HEK293T (cell line): ENCODE measurements around the gene PAFAH2.

Experiments used
- CTCF ChIA-PET: fragments of 350-600 bp; formaldehyde crosslinking; extraction: SDS; loops from one replicate; lab custom pipeline; 2021; ENCODE audit warnings: antibody characterized with exemption, inconsistent platforms; lab: Yijun Ruan, JAX
- POLR2A ChIA-PET: fragments of 350-600 bp; formaldehyde crosslinking; extraction: SDS; loops from one replicate; lab custom pipeline; 2020; ENCODE audit warnings: antibody characterized with exemption, inconsistent platforms; lab: Yijun Ruan, JAX
- DNase-seq: peaks from one replicate; pipeline ENCODE4 v3.0.0; 2012; ENCODE audit warnings: mixed read lengths; ENCODE audit errors: extremely low spot score
- ARNT ChIP-seq: fragments of 450-650 bp; IDR thresholded peaks from 2 replicates; pipeline ENCODE4 v1.6.1; 2017; ENCODE audit warnings: mild to moderate bottlenecking
- BHLHE40 ChIP-seq: fragments of 450-650 bp; IDR thresholded peaks from 2 replicates; pipeline ENCODE4 v1.6.1; 2016; ENCODE audit warnings: mild to moderate bottlenecking, moderate library complexity, borderline replicate concordance
- CTBP1 ChIP-seq: fragments of 450-650 bp; IDR thresholded peaks from 2 replicates; pipeline ENCODE4 v1.6.1; 2016; ENCODE audit warnings: borderline replicate concordance
- ELF4 ChIP-seq: fragments of 450-650 bp; IDR thresholded peaks from 2 replicates; pipeline ENCODE4 v1.6.1; 2017; ENCODE audit warnings: antibody characterized with exemption
- FOXA1 ChIP-seq: fragments of 450-650 bp; IDR thresholded peaks from 2 replicates; pipeline ENCODE4 v1.6.1; 2016; ENCODE audit warnings: mild to moderate bottlenecking
- FOXK2 ChIP-seq: fragments of 450-650 bp; IDR thresholded peaks from 2 replicates; pipeline ENCODE4 v1.6.1; 2016; ENCODE audit warnings: mild to moderate bottlenecking
- FOXM1 ChIP-seq: fragments of 450-650 bp; IDR thresholded peaks from 2 replicates; pipeline ENCODE4 v1.6.1; 2017; ENCODE audit warnings: mild to moderate bottlenecking, borderline replicate concordance
- HDGF ChIP-seq: fragments of 450-650 bp; IDR thresholded peaks from 2 replicates; pipeline ENCODE4 v1.6.1; 2017; ENCODE audit warnings: antibody characterized with exemption, borderline replicate concordance
- L3MBTL2 ChIP-seq: fragments of 450-650 bp; conservative IDR thresholded peaks from 2 replicates; pipeline ENCODE4 v1.6.1; 2016; ENCODE audit warnings: mild to moderate bottlenecking
- LEF1 ChIP-seq: fragments of 450-650 bp; IDR thresholded peaks from 2 replicates; pipeline ENCODE4 v1.6.1; 2017; ENCODE audit warnings: mild to moderate bottlenecking, borderline replicate concordance
- NFRKB ChIP-seq: fragments of 450-650 bp; IDR thresholded peaks from 2 replicates; pipeline ENCODE4 v1.6.1; 2016; ENCODE audit warnings: mild to moderate bottlenecking, moderate library complexity
- SP1 ChIP-seq: fragments of 450-650 bp; IDR thresholded peaks from 2 replicates; pipeline ENCODE4 v1.6.1; 2017
- SUZ12 ChIP-seq: fragments of 450-650 bp; IDR thresholded peaks from 2 replicates; pipeline ENCODE4 v1.6.1; 2016; ENCODE audit warnings: mild to moderate bottlenecking
- TARDBP ChIP-seq: fragments of 450-650 bp; IDR thresholded peaks from 2 replicates; pipeline ENCODE4 v1.6.1; 2016
- ZNF384 ChIP-seq: fragments of 450-650 bp; IDR thresholded peaks from 2 replicates; pipeline ENCODE4 v1.6.1; 2016
- TF ChIP-seq, protein P1 (sequence below): fragments of 450-650 bp; IDR thresholded peaks from 2 replicates; pipeline ENCODE4 v1.6.1; 2016

The PAFAH2 gene

DNA sequence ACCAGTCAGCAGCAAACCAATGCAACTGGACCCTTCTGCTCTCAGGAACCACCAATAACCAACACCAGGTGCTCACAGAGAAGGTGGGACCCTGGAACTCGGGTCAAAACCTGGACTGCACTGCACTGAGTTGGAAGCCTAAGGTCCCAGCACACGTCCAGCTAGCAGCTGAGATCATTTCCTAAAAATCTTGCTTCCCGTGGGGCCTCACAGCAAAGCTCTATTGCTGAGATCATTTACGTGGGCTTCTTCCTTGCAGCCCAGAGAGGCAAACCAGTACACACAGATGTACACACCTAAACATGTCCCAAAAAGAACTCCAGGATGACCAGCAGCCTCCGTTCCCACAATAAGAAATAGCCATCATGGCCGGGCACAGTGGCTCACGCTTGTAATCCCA lies 68.8 kb downstream of the PAFAH2 start:
- CTCF ChIA-PET = no interaction called here

DNA sequence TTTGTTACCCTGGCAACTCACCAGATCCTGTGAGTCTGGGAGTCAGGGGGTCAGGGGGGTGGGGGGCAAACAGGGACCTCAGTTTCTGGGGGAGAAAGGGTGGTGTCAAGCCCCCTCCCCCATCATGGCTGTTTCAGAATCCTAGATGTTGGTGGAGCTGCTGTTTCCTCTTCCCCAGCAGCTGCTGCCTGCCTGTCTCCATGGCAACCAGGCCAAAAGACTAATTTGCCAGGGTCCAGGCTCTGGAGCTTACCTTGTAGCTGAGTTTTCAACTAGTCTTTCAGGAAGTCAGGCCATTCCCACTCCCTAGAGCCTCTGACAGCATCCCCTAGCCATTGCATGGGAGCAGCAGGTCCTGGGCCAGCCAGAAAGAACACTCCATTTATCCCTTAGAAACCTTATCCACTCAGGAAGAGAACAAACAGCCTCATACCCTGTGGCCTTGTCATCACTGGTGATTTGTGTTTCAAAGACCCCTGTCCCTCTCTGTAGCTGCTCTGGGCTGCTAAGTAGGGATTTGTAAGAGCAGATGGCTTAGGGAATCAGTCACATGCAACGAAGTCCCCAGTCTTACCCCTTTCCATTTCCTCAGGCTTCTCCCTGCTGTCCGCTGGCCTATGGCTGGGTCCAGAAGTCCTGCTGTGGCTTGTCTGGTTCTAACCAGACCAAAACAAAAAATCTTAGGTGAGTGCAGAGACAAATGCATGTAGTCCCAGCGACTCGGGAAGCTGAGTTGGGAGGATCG lies 70.2 kb downstream of the PAFAH2 start:
- ChIA-PET POLR2A (interaction anchor here (1.7 kb wide), 1 partner anchor 70 kb away, joined by 3 read pairs; the partner anchor contains the start of gene PAFAH2), CTCF (no interaction called here)
- DNase-seq = no peak
- TF ChIP-seq ARNT (no peak), HDGF (no peak)

More for the DNA sequence above, 68.8 kb downstream of the PAFAH2 start:
- TF ChIP-seq ZNF384 (no peak), BHLHE40 (no peak), SUZ12 (no peak), SP1 (no peak), TARDBP (no peak), FOXK2 (no peak), HDGF (no peak), LEF1 (no peak), ARNT (no peak), ELF4 (no peak), FOXA1 (no peak), CTBP1 (no peak), FOXM1 (no peak), L3MBTL2 (no peak), NFRKB (no peak)
- TF ChIP-seq, protein P1, sequence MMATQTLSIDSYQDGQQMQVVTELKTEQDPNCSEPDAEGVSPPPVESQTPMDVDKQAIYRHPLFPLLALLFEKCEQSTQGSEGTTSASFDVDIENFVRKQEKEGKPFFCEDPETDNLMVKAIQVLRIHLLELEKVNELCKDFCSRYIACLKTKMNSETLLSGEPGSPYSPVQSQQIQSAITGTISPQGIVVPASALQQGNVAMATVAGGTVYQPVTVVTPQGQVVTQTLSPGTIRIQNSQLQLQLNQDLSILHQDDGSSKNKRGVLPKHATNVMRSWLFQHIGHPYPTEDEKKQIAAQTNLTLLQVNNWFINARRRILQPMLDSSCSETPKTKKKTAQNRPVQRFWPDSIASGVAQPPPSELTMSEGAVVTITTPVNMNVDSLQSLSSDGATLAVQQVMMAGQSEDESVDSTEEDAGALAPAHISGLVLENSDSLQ = no peak
- POLR2A ChIA-PET = interaction anchor here (1.7 kb wide), 1 partner anchor 69 kb away, joined by 3 read pairs; the partner anchor contains the start of gene PAFAH2
- no peak for DNase-seq

DNA sequence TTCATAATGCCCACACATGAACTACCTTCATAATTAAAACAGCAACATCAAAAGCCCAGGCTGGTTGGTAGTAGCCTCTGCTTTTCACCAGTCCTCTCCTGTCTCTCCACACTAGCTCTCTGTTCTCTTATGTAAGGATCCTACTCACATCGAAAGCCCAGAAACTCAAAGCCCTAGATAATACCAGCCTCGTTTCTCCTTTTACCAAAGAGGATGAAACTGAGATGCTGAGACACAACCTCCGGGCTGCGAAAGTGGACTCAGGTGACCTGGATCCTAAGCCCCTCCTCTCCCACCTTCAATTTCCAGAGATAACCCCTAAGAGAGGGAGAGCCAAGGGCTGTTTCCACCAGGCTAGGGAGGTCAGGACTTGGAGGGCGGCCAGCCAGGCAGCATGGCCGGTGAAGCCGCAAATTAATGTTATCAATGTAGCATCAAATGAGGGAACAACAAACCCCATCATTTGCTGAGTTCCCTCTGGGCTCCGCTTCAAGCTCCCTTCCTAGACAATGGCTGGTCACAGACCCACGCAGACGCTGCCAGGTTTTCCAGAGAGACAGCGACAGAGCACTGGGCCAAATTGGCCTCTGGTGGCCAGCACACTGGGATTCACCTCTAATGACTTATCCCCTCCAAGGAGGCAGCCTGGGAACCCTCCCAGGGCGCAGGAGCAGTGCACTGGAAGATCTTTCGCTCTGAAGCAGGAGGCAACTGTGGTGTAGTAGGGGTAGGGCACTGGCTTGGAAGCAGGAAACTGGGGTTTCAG lies 70.9 kb downstream of the PAFAH2 start:
- ChIA-PET CTCF (no interaction called here), POLR2A (no interaction called here)
- DNase-seq = no peak
- TF ChIP-seq FOXA1 (no peak), SUZ12 (no peak), SP1 (no peak)

DNA sequence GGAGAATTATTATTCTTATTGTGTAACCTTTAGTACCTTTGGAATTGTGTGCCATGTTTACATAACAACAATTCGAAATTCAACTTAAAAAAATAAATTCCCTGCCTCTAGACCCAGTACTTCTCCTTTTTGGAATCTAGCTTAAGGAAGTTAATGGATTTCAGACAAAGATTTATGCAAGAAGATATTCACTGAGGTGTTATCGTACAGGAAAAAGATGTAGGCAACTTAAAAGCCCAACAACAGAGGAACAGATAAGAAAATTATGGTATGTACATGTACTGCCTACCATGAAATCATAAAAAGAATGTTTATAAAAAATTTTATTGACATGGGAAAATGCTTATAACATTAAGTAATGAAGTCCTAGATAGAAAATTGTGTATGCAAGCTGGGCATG lies 73.4 kb downstream of the PAFAH2 start:
- DNase-seq = no peak
- POLR2A ChIA-PET = no interaction called here
- CTCF ChIA-PET = no interaction called here
- TF ChIP-seq SP1 (no peak), TARDBP (no peak), ELF4 (no peak)

DNA sequence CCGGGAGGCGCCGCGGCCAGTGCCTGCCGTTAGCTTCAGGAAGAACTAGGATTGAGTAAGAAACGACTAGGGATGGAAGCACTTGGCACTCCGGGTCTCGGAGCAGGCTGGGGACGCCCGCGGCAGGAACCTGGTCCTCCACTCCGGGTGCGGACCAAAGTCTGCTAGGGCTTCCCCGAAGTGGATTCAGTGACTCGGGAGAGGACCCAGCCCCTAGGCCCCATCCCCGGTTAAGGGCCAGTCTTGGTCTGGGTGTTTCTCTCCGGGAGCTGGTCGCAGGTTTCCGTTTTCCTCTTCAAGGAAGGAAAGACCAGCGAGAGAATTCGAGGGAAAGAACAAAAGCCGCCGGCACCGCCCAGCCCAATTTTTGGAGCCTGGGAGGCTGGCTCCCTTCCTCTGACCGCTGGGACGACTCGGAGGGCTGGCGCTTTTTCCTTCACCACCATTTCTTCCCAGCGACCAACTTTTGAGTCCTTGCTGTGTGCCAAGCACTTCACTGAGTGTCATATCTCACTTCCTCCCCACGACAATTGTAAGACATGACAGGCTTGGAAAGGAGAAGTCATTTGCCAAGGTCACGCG lies 74.8 kb downstream of the PAFAH2 start:
- no peak for TF ChIP-seq SUZ12
- no peak for TF ChIP-seq L3MBTL2
- TF ChIP-seq SP1 = no peak
- no peak for TF ChIP-seq CTBP1
- no peak for TF ChIP-seq ELF4
- TF ChIP-seq NFRKB = no peak
- TF ChIP-seq TARDBP = no peak
- TF ChIP-seq BHLHE40 = no peak
- TF ChIP-seq LEF1 = no peak
- TF ChIP-seq FOXA1 = no peak
- no peak for TF ChIP-seq FOXK2
- DNase-seq = no peak
- ChIA-PET POLR2A (no interaction called here), CTCF (no interaction called here)

DNA sequence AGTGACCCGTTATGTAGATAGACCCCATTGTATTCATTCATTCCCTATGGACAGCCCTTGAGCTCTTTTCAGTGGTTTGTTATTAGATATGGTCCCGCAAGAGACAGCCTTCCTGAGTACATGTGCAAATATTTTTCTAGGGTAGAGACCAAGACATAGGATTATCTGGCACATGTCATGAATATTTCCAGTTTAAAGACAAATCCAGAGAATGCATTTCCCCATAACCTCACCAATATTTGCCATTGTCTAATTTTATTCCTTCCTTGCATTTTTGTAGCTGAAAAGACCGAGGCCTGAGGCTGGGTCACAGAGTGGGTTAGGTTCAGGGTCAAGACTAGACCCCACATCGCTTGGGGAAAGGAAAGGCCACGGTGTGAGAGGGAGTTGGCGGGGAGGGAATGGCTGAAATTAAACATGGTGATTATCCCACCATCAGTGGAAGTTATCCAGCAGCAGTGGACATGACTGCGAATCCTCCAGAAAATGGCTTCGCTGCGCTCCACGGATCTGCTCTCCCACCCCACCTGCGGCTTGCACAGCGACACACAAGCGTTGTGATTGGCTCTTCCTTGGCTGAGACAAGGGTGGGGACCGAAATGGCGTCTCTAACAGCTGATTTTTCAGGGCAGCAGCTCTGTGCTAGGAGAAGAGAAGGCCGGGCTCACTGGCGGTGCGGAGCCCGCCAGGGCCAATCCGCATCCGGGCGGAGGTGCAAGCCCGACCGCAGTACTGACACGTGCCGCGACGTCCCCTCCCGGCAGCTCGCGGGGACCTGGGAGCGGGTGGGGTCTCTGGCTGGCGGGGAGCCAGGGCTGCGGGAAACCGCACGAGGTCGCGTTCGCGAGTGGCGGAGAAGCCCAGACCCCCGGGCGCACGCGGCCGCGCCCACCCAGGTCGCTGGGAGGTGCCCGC lies 75.5 kb downstream of the PAFAH2 start:
- ChIA-PET POLR2A (no interaction called here), CTCF (no interaction called here)
- TF ChIP-seq LEF1 (no peak), L3MBTL2 (peak; percentile 52), NFRKB (no peak), FOXA1 (no peak)
- TF ChIP-seq, protein P1 = no peak
- DNase-seq = no peak

DNA sequence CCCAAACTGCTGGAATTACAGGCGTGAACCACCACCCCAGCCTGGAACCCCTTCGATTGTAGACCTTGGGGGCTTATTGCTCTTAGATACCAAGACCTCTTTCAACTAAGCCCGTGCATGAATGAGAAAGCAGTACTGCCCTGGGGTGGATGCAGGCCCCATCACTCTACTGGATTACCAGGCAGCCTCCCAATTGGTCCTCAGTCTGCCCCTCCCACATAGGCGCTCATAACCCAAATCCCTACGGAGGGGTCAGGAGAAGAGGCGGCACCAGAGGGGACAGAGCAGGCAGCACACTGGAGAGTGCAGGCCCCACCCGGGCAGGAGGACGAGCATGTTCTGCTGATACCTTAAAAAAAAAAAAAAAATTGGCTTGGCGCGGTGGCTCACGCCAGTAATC lies 79.2 kb downstream of the PAFAH2 start:
- TF ChIP-seq CTBP1 (no peak), FOXK2 (no peak), L3MBTL2 (no peak), LEF1 (no peak), ZNF384 (no peak), FOXA1 (no peak), NFRKB (no peak), ELF4 (no peak), FOXM1 (no peak), SP1 (no peak), HDGF (no peak), ARNT (no peak), TARDBP (no peak), BHLHE40 (no peak), SUZ12 (no peak)
- TF ChIP-seq, protein P1 = no peak
- ChIA-PET CTCF (no interaction called here), POLR2A (no interaction called here)
- no peak for DNase-seq
